ENCODE results near the gene PLD1.

DNA sequence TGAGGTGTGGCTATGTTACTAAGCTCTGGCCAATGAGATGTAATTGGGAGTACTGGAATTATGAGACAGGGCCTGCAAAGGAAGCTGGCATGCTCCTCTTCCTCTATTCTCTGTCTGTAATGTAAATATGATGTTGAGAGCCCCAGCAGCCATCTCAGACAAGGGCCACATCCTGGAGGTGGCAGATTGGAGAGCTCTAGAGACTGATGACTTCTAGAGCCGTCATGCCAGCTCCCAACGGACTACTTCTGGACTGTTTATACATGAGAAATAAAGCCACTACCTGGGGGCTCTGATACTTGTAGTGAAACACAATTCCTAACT, 19.7 kb downstream of the PLD1 start:
- TF ChIP-seq, protein P1, sequence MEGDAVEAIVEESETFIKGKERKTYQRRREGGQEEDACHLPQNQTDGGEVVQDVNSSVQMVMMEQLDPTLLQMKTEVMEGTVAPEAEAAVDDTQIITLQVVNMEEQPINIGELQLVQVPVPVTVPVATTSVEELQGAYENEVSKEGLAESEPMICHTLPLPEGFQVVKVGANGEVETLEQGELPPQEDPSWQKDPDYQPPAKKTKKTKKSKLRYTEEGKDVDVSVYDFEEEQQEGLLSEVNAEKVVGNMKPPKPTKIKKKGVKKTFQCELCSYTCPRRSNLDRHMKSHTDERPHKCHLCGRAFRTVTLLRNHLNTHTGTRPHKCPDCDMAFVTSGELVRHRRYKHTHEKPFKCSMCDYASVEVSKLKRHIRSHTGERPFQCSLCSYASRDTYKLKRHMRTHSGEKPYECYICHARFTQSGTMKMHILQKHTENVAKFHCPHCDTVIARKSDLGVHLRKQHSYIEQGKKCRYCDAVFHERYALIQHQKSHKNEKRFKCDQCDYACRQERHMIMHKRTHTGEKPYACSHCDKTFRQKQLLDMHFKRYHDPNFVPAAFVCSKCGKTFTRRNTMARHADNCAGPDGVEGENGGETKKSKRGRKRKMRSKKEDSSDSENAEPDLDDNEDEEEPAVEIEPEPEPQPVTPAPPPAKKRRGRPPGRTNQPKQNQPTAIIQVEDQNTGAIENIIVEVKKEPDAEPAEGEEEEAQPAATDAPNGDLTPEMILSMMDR (IDR thresholded peaks at IDR 0.05; ENCODE audit: low read depth, low read length): no peak
- TF ChIP-seq POLR2A (IDR thresholded peaks at IDR 0.05; ENCODE audit: extremely low read depth, insufficient read length): no peak

Measured in NB4 (cell line).